Panc1 (cell line): ENCODE data around the gene KIF3A.

ENCODE experiments used
- CTCF ChIP-seq: fragments of 450-650 bp; IDR thresholded peaks from 2 replicates; pipeline ENCODE4 v1.5.1; 2017; ENCODE audit warnings: mild to moderate bottlenecking
- POLR2AphosphoS5 ChIP-seq: IDR thresholded peaks from 2 replicates; pipeline ENCODE4 v1.6.1; 2012; ENCODE audit warnings: mild to moderate bottlenecking, low read depth, low read length, moderate library complexity

- TF ChIP-seq CTCF: no peak
- TF ChIP-seq POLR2AphosphoS5: no peak
Measured at GRCh38 chr5:132661231-132662003, 75.9 kb downstream of the KIF3A start.
